Renal cortex interstitium (tissue), 15 donors: ENCODE data around the gene PCNX4. TPM values are rescaled to one million over a fixed set of nuclear protein-coding genes. Genes with fewer than 3 reads are reported as not detected.
A peak's percentile ranks its signal among the peaks of the same experiment; 100 is the strongest.
"Not testable (repeated sequence)": the region's sequence is repeated elsewhere in the genome, so short reads cannot be mapped to it uniquely, and the experiment has no call there.

Experiments used
- DNase-seq, 11 donors: peaks; one replicate each; pipeline ENCODE4 v3.0.0-alpha.2; 2013; ENCODE audit warnings: low read depth in 9 of 11, low spot score in 4 of 11; ENCODE audit errors: extremely low read depth in 1 of 11
- long read RNA-seq, 16 experiments: transcript quantifications; one replicate each; lab custom pipeline, GENCODE V29; 2026
- polyA plus RNA-seq, 3 donors: library from polyadenylated mRNA; unstranded; fragments of 120-200 nt; gene quantifications; one replicate each; pipeline ENCODE4 v1.2.1, GENCODE V29; 2013; ENCODE audit not compliant: insufficient read length in 3 of 3

PCNX4 gene
- polyA plus RNA-seq = 100 to 1,000 TPM in 2 of 3 donors, 10 to 100 TPM in 1; 82.3 to 109 (median 105) TPM
- long read RNA-seq, donor 1, full-length matches to known transcripts = 1 of 1 reads
- long read RNA-seq, donor 1, partial matches to known transcripts = 0 of 1 reads
- long read RNA-seq, donor 1, other reads (novel, unspliced or antisense) = 0 of 1 reads
- long read RNA-seq, donor 2, full-length matches to known transcripts = 5 of 116 reads
- long read RNA-seq, donor 2, partial matches to known transcripts = 57 of 116 reads
- long read RNA-seq, donor 2, other reads (novel, unspliced or antisense) = 54 of 116 reads
- long read RNA-seq, donor 3, full-length matches to known transcripts = 7 of 235 reads
- long read RNA-seq, donor 3, partial matches to known transcripts = 228 of 235 reads
- long read RNA-seq, donor 3, other reads (novel, unspliced or antisense) = 0 of 235 reads
- long read RNA-seq, donor 4, full-length matches to known transcripts = 4 of 4 reads
- long read RNA-seq, donor 4, partial matches to known transcripts = 0 of 4 reads
- long read RNA-seq, donor 4, other reads (novel, unspliced or antisense) = 0 of 4 reads
- long read RNA-seq, donor 5 = 0 reads
- long read RNA-seq, donor 6, full-length matches to known transcripts = 13 of 22 reads
- long read RNA-seq, donor 6, partial matches to known transcripts = 9 of 22 reads
- long read RNA-seq, donor 6, other reads (novel, unspliced or antisense) = 0 of 22 reads
- long read RNA-seq, donor 7, full-length matches to known transcripts = 6 of 16 reads
- long read RNA-seq, donor 7, partial matches to known transcripts = 10 of 16 reads
- long read RNA-seq, donor 7, other reads (novel, unspliced or antisense) = 0 of 16 reads
- long read RNA-seq, donor 8 = 0 reads
- long read RNA-seq, donor 9, full-length matches to known transcripts = 3 of 3 reads
- long read RNA-seq, donor 9, partial matches to known transcripts = 0 of 3 reads
- long read RNA-seq, donor 9, other reads (novel, unspliced or antisense) = 0 of 3 reads
- long read RNA-seq, donor 10, full-length matches to known transcripts = 7 of 7 reads
- long read RNA-seq, donor 10, partial matches to known transcripts = 0 of 7 reads
- long read RNA-seq, donor 10, other reads (novel, unspliced or antisense) = 0 of 7 reads
- long read RNA-seq, donor 11, full-length matches to known transcripts = 2 of 102 reads
- long read RNA-seq, donor 11, partial matches to known transcripts = 36 of 102 reads
- long read RNA-seq, donor 11, other reads (novel, unspliced or antisense) = 64 of 102 reads
- long read RNA-seq, donor 12, partial matches to known transcripts = 0 of 1 reads
- long read RNA-seq, donor 12, other reads (novel, unspliced or antisense) = 0 of 1 reads
- long read RNA-seq, donor 13 = 0 reads
- long read RNA-seq, donor 14, full-length matches to known transcripts = 6 of 155 reads
- long read RNA-seq, donor 14, partial matches to known transcripts = 82 of 155 reads
- long read RNA-seq, donor 14, other reads (novel, unspliced or antisense) = 67 of 155 reads
- long read RNA-seq, donor 15, full-length matches to known transcripts = 2 of 2 reads
- long read RNA-seq, donor 15, partial matches to known transcripts = 0 of 2 reads
- long read RNA-seq, donor 15, other reads (novel, unspliced or antisense) = 0 of 2 reads
- long read RNA-seq, donor 16, full-length matches to known transcripts = 9 of 22 reads
- long read RNA-seq, donor 16, partial matches to known transcripts = 13 of 22 reads
- long read RNA-seq, donor 16, other reads (novel, unspliced or antisense) = 0 of 22 reads

GRCh38 chr14:60091550-60092525 is at the start of gene PCNX4:
Gene PCNX4, plus strand, starts transcription at chr14:60091923. Its CDS starts 15,716 bp downstream, at chr14:60107639.
- peak; percentile 97 to 99 (median 99) for DNase-seq

- not testable (repeated sequence) for DNase-seq
These were observed 43.7 kb upstream of the PCNX4 start for GRCh38 chr14:60047976-60048375.

- DNase-seq = peak in 6 of 11 donors; percentile 7 to 32 (median 24)
These were observed 40.0 kb upstream of the PCNX4 start for GRCh38 chr14:60051721-60052221.

GRCh38 chr14:60058087-60058486 is 33.6 kb upstream of the PCNX4 start:
- no peak for DNase-seq

- DNase-seq = no peak
These were observed 30.4 kb upstream of the PCNX4 start for GRCh38 chr14:60061371-60061770.

- peak in 3 of 11 donors; percentile 6 to 16 (median 14) for DNase-seq
These were observed 27.1 kb upstream of the PCNX4 start for GRCh38 chr14:60064491-60065072.

- DNase-seq = no peak
These were observed 23.8 kb upstream of the PCNX4 start for GRCh38 chr14:60067882-60068281.

- DNase-seq = no peak
These were observed 12.0 kb upstream of the PCNX4 start for GRCh38 chr14:60079723-60080122.

- no peak for DNase-seq
These were observed 6.6 kb upstream of the PCNX4 start for GRCh38 chr14:60085085-60085484.

- no peak for DNase-seq
These were observed 6.0 kb upstream of the PCNX4 start for GRCh38 chr14:60085693-60086092.

GRCh38 chr14:60087668-60088067 is 4.1 kb upstream of the PCNX4 start:
- no peak for DNase-seq

- DNase-seq = no peak
These were observed 2.5 kb upstream of the PCNX4 start for GRCh38 chr14:60089221-60089620.

GRCh38 chr14:60090864-60091519 is 731 bp upstream of the PCNX4 start:
- DNase-seq = peak; percentile 46 to 80 (median 71)

GRCh38 chr14:60092526-60092920 is 800 bp downstream of the PCNX4 start:
- peak in 9 of 11 donors; percentile 6 to 60 (median 30) for DNase-seq

GRCh38 chr14:60093080-60093479 is 1.4 kb downstream of the PCNX4 start:
- DNase-seq = no peak

GRCh38 chr14:60093606-60094005 is 1.9 kb downstream of the PCNX4 start:
- DNase-seq = no peak
